ENCODE data around the gene DNAJB5.
"Not testable (repeated sequence)": the region's sequence is repeated elsewhere in the genome, so short reads cannot be mapped to it uniquely, and the experiment has no call there.

DNAJB5 gene

GRCh38 chr9:34989003-34989945 is at the start of gene DNAJB5:
Gene DNAJB5 (plus strand): TSS chr9:34989745. CDS start chr9:34990631, 886 bp downstream.
- peak; percentile 100 for DNase-seq

GRCh38 chr9:34939989-34940388 is 49.6 kb upstream of the DNAJB5 start:
- peak; percentile 59 for DNase-seq

DNA sequence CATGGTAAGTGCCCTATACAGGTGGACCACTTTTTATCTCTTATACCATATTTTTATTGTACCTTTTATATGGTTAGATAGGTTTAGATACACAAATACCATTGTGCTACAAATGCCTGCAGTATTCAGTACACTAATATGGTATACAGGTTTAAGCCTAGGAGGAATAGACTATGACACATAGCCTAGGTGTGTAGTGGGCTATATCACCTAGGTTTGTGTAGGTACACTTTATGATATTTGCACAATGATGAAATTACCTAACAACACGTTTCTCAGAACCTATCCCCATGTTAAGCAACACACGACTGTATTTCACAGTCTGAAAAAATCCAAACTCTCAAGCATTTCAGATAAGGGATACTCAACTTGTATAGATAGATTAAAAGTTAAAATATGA is 41.1 kb upstream of the DNAJB5 start:
- no peak for DNase-seq

DNA sequence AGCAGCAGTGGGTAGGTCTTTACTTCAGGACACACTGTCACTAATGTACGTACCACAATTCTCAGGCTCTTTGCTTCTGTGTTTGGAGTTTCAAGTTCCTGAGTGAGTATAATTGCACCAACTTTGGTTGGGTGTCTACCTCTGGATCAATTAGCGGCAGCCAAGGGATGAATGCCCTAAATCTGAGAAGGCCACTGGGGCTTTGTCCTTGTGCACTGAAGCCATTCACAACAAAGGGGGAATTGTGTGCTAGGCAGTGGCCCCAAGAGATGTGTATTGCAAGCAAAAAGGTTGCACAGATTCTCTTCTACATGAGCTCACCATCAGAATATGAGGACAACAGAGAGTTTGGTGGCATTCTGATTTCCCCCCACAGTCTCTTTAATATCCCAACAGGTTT is 35.3 kb upstream of the DNAJB5 start:
- peak; percentile 90 for DNase-seq

DNA sequence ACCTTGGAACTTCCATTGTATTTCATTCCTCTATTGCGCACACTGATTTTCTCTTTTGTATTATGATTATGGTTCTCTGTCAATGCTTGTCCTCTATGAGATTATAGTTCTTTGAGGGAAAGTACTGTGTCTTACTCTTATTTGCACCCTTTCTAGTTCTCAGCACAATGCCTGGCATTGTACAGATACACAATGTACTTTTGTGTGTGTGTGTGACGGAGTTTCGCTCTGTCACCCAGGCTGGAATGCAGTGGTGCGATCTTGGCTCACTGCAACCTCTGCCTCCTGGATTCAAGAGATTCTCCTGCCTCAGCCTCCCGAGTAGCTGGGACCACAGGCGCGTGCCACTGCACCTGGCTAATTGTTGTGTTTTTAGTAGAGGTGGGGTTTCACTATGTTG is 33.5 kb upstream of the DNAJB5 start:
- not testable (repeated sequence) for DNase-seq

- no peak for DNase-seq
These were observed 32.9 kb upstream of the DNAJB5 start for GRCh38 chr9:34956648-34957047.

DNA sequence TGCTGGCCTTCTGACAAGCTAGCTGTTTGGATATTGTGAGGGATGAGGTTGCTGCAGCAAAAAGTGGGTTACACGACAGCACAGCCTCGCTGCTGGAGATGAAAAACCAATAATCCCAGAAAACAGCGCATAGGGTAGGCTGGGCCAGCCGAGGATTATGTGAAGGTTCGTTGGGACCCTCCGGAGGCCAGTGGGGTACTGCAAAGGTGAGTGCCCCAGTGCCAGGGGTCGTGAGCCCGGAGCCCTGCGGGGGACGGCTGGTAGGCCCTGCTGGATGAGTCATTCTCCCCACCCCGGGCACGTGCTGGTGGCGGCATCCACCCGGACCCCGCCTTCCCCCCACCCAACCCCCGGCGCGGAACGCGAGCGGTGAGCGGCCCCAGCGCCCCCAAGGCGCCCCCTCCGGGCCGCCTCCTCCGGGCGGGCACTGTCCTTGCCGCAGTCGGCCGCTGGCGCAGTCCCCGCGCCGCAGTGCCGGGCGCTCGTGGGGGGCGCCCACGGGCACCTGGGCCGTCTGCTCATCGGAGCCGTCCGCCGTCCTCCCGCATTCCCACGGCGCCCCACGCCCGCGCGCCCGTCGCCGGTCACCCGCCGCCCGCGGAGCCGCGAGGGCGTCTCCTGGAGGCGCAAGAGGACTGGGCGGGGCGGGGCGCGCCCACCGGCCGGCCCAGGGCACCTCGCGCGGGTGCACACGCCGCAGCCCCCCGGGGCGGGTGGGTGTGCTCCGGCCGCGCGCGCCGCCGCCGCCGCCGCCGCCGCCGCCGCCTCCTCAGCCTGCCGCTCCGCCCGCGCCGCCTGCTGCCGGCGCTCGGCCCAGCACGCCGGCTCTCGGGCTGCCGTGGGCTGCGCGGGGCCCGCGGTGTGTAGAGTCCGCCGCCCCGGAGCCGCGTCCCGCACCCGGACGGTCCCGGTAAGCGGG is 31.8 kb upstream of the DNAJB5 start, which contains the start of gene PHF24:
PHF24 (plus strand) TSS at position 794 of the 919 bp plus-strand sequence. CDS start 13,014 bp downstream, outside the sequence.
- DNase-seq, result peak; percentile 51

- DNase-seq, result no peak
These were observed 31.0 kb upstream of the DNAJB5 start for GRCh38 chr9:34958411-34958982.

DNA sequence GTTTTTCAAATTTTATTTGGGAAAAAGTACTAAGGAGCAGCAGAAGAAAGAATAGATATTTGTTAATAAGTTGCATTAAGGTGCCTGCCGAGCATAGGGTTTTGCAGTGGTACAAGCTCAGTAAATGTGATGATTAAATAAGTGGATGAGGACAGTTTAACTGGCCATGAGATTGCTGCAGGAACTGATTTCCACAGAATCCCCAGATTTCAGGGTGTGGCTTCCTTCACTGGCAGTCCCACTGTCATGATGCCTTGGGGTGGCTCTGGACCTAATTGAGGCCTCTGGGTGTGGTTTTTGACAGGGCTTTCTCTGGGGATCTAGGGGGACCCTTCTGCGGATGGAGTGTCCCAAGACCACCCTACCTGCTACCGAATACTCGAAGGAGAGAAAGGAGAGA is 30.1 kb upstream of the DNAJB5 start:
- DNase-seq, result no peak

DNA sequence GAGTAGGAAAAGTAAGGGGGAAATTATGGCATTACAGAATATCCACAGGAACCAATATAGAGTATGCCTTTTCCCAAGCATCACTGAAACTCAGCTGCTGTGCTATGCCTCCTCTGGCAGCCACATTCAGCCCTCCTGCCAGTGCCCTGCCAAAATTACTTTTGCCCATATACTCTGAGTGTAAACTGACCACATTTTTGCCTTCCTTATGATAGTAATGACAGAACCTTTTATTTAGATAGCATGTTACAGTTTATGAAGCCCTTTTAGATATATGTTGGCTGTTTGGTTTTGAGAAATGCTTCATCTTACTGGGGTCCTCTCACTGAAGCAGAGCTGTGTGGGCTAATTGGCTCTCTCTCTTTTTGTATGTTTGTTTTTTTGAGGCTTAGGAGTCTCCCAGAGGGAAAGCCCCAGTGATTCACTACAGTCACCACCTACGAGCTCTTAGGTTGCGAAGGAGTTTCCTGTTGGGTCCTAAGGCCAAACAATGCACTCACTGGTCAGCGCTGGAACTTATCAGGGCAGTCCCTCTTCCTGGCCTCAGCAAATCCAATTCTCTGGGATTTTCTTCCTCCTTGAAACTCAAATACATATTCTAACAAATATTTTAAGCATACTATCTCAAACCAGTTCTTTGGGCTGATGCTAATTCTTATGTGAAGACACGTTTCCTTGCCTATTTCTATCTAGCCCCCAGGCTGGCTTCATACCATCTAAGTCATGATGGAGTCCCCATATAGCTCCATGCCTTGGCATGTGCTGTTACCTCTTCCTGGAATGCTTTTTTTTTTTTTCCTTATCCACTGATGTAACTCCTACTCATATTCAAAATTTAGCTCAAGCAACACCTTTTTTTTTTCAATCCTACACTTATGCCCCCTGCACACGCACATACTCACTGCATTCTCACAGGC is 27.7 kb upstream of the DNAJB5 start:
- DNase-seq, result no peak

DNA sequence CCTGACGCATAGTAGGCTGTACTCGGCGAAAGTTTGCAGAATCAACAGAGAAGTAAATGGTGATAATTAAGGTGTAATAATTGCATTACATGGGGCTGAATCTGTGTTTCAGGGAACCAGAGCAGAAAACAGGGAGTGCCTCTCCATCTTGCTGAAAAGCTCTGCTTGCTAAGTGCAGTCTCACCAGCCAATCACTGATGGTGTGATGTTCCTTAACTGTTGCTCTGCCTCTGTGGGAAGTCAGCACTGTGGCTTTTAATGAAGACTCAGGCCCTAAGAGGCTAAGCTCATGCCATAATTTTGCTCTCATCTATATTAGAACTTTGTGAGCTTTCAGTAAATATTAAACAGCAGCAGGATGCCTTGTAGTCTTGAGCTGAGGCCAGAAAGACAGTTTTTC is 27.0 kb upstream of the DNAJB5 start:
- DNase-seq, result no peak

DNA sequence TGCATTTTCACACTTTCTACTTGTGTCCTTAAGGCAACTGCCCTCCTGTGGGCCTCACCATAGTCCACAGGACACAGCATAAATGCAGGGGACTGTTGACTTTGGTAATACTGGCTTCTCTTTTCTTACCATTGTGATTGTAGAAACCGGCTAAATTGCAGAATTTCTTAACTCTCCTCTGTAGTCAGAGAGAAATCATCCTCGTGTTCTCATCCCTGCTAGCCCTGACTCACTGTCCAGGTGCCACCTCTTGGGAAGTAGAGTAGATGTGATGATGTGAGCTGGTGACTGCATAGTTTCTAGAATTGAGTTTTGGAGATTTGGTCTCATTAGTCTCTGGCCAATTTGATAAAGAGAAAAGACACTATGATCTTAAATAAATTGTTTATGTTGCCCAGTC is 26.0 kb upstream of the DNAJB5 start:
- DNase-seq, result no peak

GRCh38 chr9:34964458-34964857 is 25.1 kb upstream of the DNAJB5 start:
- no peak for DNase-seq

- no peak for DNase-seq
These were observed 18.3 kb upstream of the DNAJB5 start for GRCh38 chr9:34971146-34971811.

DNA sequence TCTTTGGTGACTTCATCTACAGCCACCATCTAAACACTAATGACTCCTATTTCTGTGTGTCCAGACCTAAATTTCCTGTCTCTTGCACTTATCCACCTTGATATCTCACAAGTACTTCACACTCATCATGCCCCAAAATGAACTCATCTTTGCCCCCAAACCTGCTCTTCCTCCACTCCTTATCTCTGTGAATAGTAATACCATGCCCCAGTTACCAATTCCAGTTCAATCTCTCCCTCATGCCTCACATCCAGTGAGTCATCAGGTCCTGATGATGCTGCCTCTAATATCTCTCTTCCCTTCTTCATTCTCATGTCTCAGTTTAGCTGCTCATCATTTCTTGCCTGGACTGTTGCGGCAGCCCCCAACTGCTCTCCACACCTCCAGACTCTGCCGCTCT is 14.9 kb upstream of the DNAJB5 start:
- DNase-seq, result no peak

DNA sequence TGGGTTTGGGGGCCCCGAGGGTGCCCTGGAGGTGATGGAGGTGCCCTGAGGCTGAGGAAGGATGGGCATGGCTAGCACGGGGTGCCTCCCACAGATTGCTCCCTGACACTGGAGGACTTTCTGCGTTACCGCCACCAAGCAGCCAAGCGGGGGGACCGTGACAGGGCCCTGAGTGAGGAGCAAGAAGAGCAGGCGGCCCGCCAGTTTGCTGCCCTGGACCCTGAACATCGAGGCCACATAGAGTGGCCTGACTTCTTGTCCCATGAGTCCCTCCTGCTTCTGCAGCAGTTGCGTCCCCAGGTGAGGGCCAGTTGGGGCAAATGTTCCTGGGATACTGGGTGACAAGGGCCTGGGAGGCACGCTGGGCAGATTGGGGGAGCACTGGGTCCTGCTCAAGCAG is 13.1 kb upstream of the DNAJB5 start:
- no peak for DNase-seq

- no peak for DNase-seq
These were observed 12.6 kb upstream of the DNAJB5 start for GRCh38 chr9:34976992-34977391.

GRCh38 chr9:34980181-34980761 is 9.3 kb upstream of the DNAJB5 start:
- no peak for DNase-seq

- DNase-seq, result no peak
These were observed 7.2 kb upstream of the DNAJB5 start for GRCh38 chr9:34982361-34982760.

DNA sequence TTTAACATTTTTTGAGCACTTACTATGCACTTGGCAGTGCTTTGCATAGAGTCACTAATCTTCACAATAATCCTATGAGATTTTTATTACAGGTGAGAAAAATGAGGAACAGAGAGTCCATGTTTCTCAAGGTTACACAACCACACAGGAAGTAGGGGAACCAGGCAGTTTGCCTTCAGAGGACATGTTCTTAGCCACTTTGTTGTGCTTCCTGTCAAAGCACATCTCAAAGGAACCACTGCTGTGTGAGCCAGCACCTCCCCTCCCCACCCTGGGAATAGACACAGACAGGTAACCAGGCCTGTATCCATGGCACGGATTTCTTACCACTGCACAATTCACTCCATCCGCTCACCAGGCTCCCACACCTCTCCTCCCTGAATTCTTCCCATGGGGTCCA is 6.3 kb upstream of the DNAJB5 start:
- no peak for DNase-seq

DNA sequence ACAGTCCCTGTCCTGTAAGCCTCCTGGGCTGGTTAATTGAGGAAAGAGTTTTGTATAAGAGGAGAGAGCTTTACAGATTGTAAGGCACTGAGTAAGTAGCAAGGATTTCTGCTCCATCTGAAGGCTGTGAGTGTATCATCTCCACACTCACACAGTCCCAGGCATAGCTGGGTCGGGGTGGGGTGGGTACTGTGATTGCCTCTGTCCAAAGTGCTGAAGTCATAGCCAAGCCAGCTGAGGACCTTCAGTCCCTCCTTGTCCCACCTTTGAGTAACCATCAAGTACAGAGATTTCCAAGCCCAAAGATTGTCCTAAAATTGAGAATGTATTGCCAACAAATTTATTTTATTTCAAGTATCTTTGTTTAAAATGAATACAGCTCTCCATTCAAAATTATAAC is 5.5 kb upstream of the DNAJB5 start:
- peak; percentile 85 for DNase-seq

All from eye (tissue), 1 donor.